Liver (tissue), 9 donors: ENCODE results near the gene MEDAG. TPM values are rescaled to one million over a fixed set of nuclear protein-coding genes. Genes with fewer than 3 reads are reported as not detected.
"Not testable (repeated sequence)": the region's sequence is repeated elsewhere in the genome, so short reads cannot be mapped to it uniquely, and the experiment has no call there.

Experiments
- DNase-seq: peaks from one replicate; pipeline ENCODE4 v3.0.0-alpha.2; 2017; ENCODE audit warnings: low spot score
- H3K27ac ChIP-seq, 2 donors: one replicate each; pipeline ENCODE4 v1.7.0; 2013; ENCODE audit warnings: inconsistent platforms in 2 of 2, low read length in 2 of 2, control low read depth in 1 of 2, low read depth in 1 of 2, mild to moderate bottlenecking in 1 of 2
- H3K27me3 ChIP-seq, 4 donors: one replicate each; pipeline versions ENCODE4 v1.6.1 to v1.7.0; 2013; ENCODE audit warnings: low read length in 3 of 4, inconsistent platforms in 1 of 4, mild to moderate bottlenecking in 1 of 4, moderate library complexity in 1 of 4; ENCODE audit not compliant: control insufficient read depth in 4 of 4, insufficient read depth in 4 of 4
- H3K36me3 ChIP-seq, 4 donors: one replicate each; pipeline versions ENCODE4 v1.6.1 to v1.7.0; 2013; ENCODE audit warnings: low read length in 3 of 4, mild to moderate bottlenecking in 3 of 4, low read depth in 1 of 4, moderate library complexity in 1 of 4; ENCODE audit not compliant: control insufficient read depth in 4 of 4, insufficient read depth in 3 of 4
- H3K4me1 ChIP-seq, 4 donors: one replicate each; pipeline versions ENCODE4 v1.6.1 to v1.7.0; 2013; ENCODE audit warnings: low read length in 3 of 4, mild to moderate bottlenecking in 3 of 4, moderate library complexity in 1 of 4; ENCODE audit not compliant: control insufficient read depth in 4 of 4, insufficient read depth in 4 of 4
- H3K4me3 ChIP-seq, 3 donors: one replicate each; pipeline versions ENCODE4 v1.6.1 to v1.7.0; 2013; ENCODE audit warnings: low read length in 3 of 3, control low read depth in 1 of 3, low read depth in 1 of 3, mild to moderate bottlenecking in 1 of 3
- H3K9ac ChIP-seq, 2 donors: one replicate each; pipeline ENCODE4 v1.7.0; 2013; ENCODE audit warnings: low read length in 2 of 2, mild to moderate bottlenecking in 2 of 2, moderate library complexity in 2 of 2, control low read depth in 1 of 2, low read depth in 1 of 2
- H3K9me3 ChIP-seq, 4 donors: one replicate each; pipeline versions ENCODE4 v1.6.1 to v1.7.0; 2013; ENCODE audit warnings: low read length in 3 of 4; ENCODE audit not compliant: control insufficient read depth in 4 of 4
- EGR1 ChIP-seq, 2 donors: IDR thresholded peaks; 2 replicates each; pipeline ENCODE4 v1.6.1; 2016 to 2018; ENCODE audit warnings: antibody characterized with exemption in 2 of 2, low read depth in 2 of 2
- FOXA1 ChIP-seq: IDR thresholded peaks from 2 replicates; pipeline ENCODE4 v1.6.1; 2016; ENCODE audit warnings: antibody characterized with exemption
- GABPA ChIP-seq, 2 donors: IDR thresholded peaks in 1 of 2; conservative IDR thresholded peaks in 1 of 2; 2 replicates each; pipeline ENCODE4 v1.6.1; 2016; ENCODE audit warnings: antibody characterized with exemption in 2 of 2, mild to moderate bottlenecking in 1 of 2, moderate library complexity in 1 of 2
- HNF4A ChIP-seq, 2 donors: conservative IDR thresholded peaks; 2 replicates each; pipeline ENCODE4 v1.6.1; 2016; ENCODE audit warnings: antibody characterized with exemption in 2 of 2, mild to moderate bottlenecking in 2 of 2
- JUND ChIP-seq, 2 donors: IDR thresholded peaks; 2 replicates each; pipeline ENCODE4 v1.6.1; 2016; ENCODE audit warnings: antibody characterized with exemption in 2 of 2
- NR2F2 ChIP-seq: IDR thresholded peaks from 2 replicates; pipeline ENCODE4 v1.6.1; 2016; ENCODE audit warnings: antibody characterized with exemption
- RAD21 ChIP-seq, 2 donors: IDR thresholded peaks; 2 replicates each; pipeline ENCODE4 v1.6.1; 2016; ENCODE audit warnings: antibody characterized with exemption in 2 of 2, mild to moderate bottlenecking in 2 of 2
- SP1 ChIP-seq: IDR thresholded peaks from 2 replicates; pipeline ENCODE4 v1.6.1; 2018; ENCODE audit warnings: antibody characterized with exemption, mild to moderate bottlenecking
- TAF1 ChIP-seq: conservative IDR thresholded peaks from 2 replicates; pipeline ENCODE4 v1.6.1; 2016; ENCODE audit warnings: antibody characterized with exemption, mild to moderate bottlenecking
- YY1 ChIP-seq: IDR thresholded peaks from 2 replicates; pipeline ENCODE4 v1.6.1; 2016; ENCODE audit warnings: antibody characterized with exemption, mild to moderate bottlenecking
- ZBTB33 ChIP-seq: IDR thresholded peaks from 2 replicates; pipeline ENCODE4 v1.6.1; 2016; ENCODE audit warnings: antibody characterized with exemption
- WGBS: extraction: QIAGEN DNeasy Blood & Tissue Kit; methylation state at CpG from one replicate; pipeline ENCODE4 v1.1.7; 2013; 5-methylcytosine and 5-hydroxymethylcytosine counted together
- polyA plus RNA-seq, 2 donors: library from polyadenylated mRNA; stranded (reverse) in 1 of 2; unstranded in 1 of 2; fragments of 200-250 nt in 1 of 2; fragments of >200 nt in 1 of 2; fragmentation: Nextera tagmentation in 1 of 2; extraction: Ambion mirVana in 1 of 2; gene quantifications; one replicate each; pipeline versions ENCODE4 v1.2.1 to v1.2.3, GENCODE V29; 2013 to 2015
- total RNA-seq, 2 donors: library from RNA; depleted of rRNA; stranded (reverse); fragments of >200 nt; gene quantifications; one replicate each; pipeline ENCODE4 v1.2.3, GENCODE V29; 2014
- TF ChIP-seq, protein P1 (sequence below): IDR thresholded peaks from 2 replicates; pipeline ENCODE4 v1.6.1; 2016; ENCODE audit warnings: antibody characterized with exemption
- TF ChIP-seq, protein P2 (sequence below): fragments of 150-350 bp; IDR thresholded peaks from 2 replicates; pipeline ENCODE4 v1.5.1; 2017; ENCODE audit warnings: improper control_type of control experiment, low read depth, low read length; ENCODE audit not compliant: missing input control
- donor health status: healthy.
- donor health status: healthy.
- donor health status: healthy.
- donor health status: healthy.
- donor health status: healthy.

MEDAG gene
- total and polyA plus RNA-seq, 4 donors = 0.05 to 0.50 (median 0.27) TPM

DNA sequence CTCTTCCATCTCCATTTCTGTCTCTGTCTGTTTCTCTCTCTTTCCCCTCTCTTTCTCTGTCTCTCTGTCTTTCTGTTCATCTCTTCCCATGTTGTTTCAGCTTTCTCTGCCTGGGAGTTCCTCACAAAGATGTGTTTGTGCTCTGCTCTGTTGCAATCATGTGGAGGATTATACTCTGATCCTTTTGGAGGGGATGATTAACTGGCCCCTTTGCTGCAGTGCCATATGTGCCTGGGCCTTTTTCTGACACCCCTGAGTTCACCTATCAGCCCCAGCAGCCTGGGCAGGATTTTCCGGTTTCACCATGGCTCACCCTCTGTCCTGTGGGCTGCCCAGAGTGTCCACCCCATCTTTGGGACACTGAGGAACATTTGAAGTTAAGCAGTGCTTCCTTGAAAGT, 17.3 kb downstream of the MEDAG start (continued):
- no peak for TF ChIP-seq JUND (IDR thresholded peaks at IDR 0.05)
- no peak for TF ChIP-seq SP1
- no peak for TF ChIP-seq HNF4A (conservative IDR thresholded peaks at IDR 0.05)
- no peak for TF ChIP-seq TAF1

- Histone ChIP-seq H3K4me3 (no peak overlapping the region), H3K27me3 (peaks cover 0 to 8% (median 0%) of the 10 kb centered on the region in 4 donors), H3K27ac (no peak overlapping the region), H3K9ac (no peak overlapping the region), H3K9me3 (no peaks in the 10 kb centered on the region), H3K4me1 (no peaks in the 10 kb centered on the region), H3K36me3 (no peaks in the 10 kb centered on the region)
- no peak for TF ChIP-seq SP1
- no peak for TF ChIP-seq FOXA1
- no peak for DNase-seq
- 76% methylated on average over 3 of the region's 3 CpGs for WGBS
Measured at GRCh38 chr13:30924721-30925120, 18.6 kb downstream of the MEDAG start.

GRCh38 chr13:30925429-30925828, 19.4 kb downstream of the MEDAG start:
- Histone ChIP-seq H3K9ac (no peak overlapping the region), H3K27me3 (peaks cover 0 to 12% (median 0%) of the 10 kb centered on the region in 4 donors), H3K4me1 (no peaks in the 10 kb centered on the region), H3K9me3 (no peaks in the 10 kb centered on the region), H3K4me3 (no peak overlapping the region), H3K36me3 (no peaks in the 10 kb centered on the region), H3K27ac (no peak overlapping the region)
- no peak for DNase-seq
- no peak for TF ChIP-seq EGR1 (IDR thresholded peaks at IDR 0.05; ENCODE audit: low read depth in 2 of 2)
- no peak for TF ChIP-seq JUND (IDR thresholded peaks at IDR 0.05)
- no peak for TF ChIP-seq FOXA1
- no peak for TF ChIP-seq ZBTB33
- TF ChIP-seq, protein P1, sequence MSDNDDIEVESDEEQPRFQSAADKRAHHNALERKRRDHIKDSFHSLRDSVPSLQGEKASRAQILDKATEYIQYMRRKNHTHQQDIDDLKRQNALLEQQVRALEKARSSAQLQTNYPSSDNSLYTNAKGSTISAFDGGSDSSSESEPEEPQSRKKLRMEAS = no peak
- no peak for TF ChIP-seq GABPA (IDR thresholded peaks at IDR 0.05 in 1 of 2, conservative IDR thresholded peaks at IDR 0.05 in 1 of 2)
- TF ChIP-seq, protein P2, sequence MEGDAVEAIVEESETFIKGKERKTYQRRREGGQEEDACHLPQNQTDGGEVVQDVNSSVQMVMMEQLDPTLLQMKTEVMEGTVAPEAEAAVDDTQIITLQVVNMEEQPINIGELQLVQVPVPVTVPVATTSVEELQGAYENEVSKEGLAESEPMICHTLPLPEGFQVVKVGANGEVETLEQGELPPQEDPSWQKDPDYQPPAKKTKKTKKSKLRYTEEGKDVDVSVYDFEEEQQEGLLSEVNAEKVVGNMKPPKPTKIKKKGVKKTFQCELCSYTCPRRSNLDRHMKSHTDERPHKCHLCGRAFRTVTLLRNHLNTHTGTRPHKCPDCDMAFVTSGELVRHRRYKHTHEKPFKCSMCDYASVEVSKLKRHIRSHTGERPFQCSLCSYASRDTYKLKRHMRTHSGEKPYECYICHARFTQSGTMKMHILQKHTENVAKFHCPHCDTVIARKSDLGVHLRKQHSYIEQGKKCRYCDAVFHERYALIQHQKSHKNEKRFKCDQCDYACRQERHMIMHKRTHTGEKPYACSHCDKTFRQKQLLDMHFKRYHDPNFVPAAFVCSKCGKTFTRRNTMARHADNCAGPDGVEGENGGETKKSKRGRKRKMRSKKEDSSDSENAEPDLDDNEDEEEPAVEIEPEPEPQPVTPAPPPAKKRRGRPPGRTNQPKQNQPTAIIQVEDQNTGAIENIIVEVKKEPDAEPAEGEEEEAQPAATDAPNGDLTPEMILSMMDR = no peak
- TF ChIP-seq YY1 = no peak
- 79% methylated on average over 1 of the region's 1 CpG for WGBS

GRCh38 chr13:30926781-30927180, 20.7 kb downstream of the MEDAG start:
- 38% methylated on average over 3 of the region's 3 CpGs for WGBS
- Histone ChIP-seq H3K27ac (no peak overlapping the region), H3K9ac (no peak overlapping the region), H3K4me3 (no peak overlapping the region), H3K9me3 (no peaks in the 10 kb centered on the region), H3K27me3 (peaks cover 0 to 15% (median 0%) of the 10 kb centered on the region in 4 donors), H3K4me1 (no peaks in the 10 kb centered on the region), H3K36me3 (no peaks in the 10 kb centered on the region)
- TF ChIP-seq YY1 (no peak), SP1 (no peak), RAD21 (IDR thresholded peaks at IDR 0.05) (no peak), NR2F2 (no peak)
- TF ChIP-seq, protein P1 = no peak
- DNase-seq = no peak

DNA sequence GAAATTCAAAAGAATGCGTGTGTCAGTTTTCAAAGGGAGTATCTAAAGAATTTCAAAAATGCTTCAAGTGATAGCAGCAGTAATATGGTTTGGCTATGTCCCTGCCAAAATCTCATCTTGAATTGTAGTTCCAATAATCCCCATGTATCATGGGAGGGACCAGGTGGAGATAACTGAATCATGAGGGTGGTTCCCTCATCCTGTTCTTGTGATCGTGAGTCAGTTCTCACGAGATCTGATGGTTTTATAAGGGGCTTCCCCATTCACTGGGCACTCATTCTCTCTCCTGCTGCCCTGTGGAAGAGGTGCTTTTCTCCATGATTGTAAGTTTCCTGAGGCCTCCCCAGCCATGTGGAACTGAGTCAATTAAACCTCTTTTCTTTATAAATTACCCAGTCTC, 21.1 kb downstream of the MEDAG start:
- peaks cover 0 to 15% (median 0%) of the 10 kb centered on the region in 4 donors for H3K27me3 ChIP-seq
- not testable (repeated sequence) for H3K9me3 ChIP-seq, H3K27ac ChIP-seq, H3K36me3 ChIP-seq, H3K4me1 ChIP-seq, DNase-seq, H3K9ac ChIP-seq, H3K4me3 ChIP-seq
- 77% methylated on average over 3 of the region's 3 CpGs for WGBS
